ENCODE measurements around the gene MAP7D1.

DNA sequence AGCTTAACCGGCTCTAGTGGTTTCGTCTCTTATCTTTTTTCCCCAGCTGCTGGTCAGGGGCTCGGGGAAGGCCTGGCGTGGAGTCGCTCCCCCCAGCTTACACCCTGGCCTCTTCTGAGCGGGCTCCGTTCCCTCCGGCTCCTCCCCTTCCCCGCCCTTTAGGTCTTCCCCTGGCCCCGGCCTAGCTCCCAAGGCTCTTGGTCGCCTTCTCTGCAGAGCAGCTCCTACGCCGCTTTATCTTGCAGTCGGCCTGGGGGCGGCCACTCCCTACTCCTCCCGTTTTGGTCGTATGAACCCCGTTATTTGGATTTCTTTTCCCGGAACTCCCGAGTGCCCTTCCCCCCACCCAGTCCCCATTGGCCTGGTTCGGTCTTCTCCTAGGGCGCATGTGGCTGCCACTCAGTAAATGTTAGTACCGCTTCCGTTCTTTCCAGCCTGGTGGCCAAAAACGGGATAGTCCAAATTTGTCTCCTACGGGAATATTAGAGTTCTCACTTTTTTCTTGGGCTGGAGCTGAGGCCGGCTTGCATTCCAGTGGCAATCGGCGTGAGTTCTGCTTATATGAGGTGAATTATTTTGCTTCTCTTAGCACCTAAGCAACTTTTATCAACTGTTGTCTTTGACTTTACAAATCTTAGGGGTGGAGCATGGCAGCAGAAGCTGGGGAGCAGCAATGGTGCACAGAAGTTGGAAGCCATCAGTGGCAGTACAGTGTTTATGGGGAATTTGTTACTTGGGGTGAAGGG, 68.8 kb downstream of the MAP7D1 start:
- TF ChIP-seq, protein P1, sequence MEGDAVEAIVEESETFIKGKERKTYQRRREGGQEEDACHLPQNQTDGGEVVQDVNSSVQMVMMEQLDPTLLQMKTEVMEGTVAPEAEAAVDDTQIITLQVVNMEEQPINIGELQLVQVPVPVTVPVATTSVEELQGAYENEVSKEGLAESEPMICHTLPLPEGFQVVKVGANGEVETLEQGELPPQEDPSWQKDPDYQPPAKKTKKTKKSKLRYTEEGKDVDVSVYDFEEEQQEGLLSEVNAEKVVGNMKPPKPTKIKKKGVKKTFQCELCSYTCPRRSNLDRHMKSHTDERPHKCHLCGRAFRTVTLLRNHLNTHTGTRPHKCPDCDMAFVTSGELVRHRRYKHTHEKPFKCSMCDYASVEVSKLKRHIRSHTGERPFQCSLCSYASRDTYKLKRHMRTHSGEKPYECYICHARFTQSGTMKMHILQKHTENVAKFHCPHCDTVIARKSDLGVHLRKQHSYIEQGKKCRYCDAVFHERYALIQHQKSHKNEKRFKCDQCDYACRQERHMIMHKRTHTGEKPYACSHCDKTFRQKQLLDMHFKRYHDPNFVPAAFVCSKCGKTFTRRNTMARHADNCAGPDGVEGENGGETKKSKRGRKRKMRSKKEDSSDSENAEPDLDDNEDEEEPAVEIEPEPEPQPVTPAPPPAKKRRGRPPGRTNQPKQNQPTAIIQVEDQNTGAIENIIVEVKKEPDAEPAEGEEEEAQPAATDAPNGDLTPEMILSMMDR (IDR thresholded peaks at IDR 0.05; ENCODE audit: low read depth, low read length), result peak; percentile 14
- no peak for TF ChIP-seq POLR2A (IDR thresholded peaks at IDR 0.05; ENCODE audit: extremely low read depth, insufficient read length)
- TF ChIP-seq, protein P2, sequence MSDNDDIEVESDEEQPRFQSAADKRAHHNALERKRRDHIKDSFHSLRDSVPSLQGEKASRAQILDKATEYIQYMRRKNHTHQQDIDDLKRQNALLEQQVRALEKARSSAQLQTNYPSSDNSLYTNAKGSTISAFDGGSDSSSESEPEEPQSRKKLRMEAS (IDR thresholded peaks at IDR 0.05; ENCODE audit: low read depth, low read length), result peak; percentile 68; the same call in 1 of the 2 replicates
